SW480 (cell line): Measurements from ENCODE around the gene CPT1B.

Experiments
- DNase-seq: peaks from one replicate; pipeline ENCODE4 v3.0.0-alpha.2; 2016; ENCODE audit warnings: low spot score

The CPT1B gene

DNA sequence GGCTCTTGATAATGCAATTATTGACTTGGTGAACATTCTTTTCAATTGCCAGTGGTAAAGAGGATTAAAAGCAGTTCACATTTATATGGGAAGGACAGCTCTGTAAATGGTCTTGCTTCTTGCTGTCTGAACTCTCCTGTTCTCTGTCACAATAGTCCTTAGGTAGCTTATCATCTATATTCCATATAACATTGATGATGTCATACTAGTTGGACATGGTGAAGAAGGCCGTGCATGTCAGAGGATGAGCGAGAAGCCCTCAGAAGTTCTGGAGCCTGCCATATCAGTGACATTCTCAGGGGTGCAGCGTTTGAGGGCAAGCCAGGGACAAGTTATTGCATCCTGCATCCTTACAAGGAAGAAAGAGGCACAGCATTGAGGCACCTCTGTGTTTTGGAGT, 7.0 kb upstream of the CPT1B start:
- DNase-seq, result no peak

DNA sequence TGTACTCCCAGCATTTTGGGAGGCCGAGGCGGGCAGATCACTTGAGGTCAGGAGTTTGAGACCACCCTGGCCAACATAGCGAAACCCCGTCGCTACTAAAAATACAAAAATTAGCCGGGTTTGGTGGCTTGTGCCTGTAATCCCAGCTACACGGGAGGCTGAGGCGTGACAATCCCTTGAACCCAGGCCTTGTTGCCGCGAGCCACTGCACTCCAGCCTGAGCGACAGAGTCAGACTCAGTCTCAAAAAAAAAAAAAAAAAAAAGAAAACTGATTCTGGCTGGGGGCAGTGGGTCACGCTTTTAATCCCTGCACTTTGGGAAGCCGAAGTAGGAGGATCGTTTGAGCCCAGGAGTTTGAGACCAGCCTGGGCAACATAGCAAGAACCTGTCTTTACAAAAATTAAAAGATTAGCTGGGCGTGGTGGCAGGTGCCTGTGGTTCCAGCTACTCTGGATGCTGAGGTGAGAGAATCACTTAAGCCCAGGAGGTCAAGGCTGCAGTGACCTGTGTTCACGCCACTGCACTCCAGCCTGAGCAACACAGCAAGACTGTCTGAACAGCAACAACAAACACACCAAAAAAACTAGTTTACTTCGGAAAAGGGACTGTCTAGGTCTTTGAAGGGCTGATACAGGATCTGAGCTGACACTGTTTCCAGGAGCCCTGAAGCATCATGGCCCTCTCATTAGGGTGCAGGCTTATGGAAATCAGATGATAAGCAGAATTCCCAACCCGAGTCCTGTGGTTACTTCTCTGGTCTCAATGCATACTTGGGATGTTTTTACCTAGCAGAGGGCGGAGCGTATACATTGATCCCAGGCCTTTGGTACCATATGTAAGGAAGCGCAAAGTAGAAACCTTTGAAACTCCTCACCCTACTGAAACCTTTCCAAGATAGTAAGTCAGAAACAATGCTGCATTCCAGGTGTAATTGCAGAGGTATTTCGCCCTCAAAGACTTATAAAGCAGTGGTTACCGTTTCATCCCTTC, 6.2 kb upstream of the CPT1B start:
- peak; percentile 66 for DNase-seq

- no peak for DNase-seq
Observed at GRCh38 chr22:50583294-50583861, 5.2 kb upstream of the CPT1B start.

DNA sequence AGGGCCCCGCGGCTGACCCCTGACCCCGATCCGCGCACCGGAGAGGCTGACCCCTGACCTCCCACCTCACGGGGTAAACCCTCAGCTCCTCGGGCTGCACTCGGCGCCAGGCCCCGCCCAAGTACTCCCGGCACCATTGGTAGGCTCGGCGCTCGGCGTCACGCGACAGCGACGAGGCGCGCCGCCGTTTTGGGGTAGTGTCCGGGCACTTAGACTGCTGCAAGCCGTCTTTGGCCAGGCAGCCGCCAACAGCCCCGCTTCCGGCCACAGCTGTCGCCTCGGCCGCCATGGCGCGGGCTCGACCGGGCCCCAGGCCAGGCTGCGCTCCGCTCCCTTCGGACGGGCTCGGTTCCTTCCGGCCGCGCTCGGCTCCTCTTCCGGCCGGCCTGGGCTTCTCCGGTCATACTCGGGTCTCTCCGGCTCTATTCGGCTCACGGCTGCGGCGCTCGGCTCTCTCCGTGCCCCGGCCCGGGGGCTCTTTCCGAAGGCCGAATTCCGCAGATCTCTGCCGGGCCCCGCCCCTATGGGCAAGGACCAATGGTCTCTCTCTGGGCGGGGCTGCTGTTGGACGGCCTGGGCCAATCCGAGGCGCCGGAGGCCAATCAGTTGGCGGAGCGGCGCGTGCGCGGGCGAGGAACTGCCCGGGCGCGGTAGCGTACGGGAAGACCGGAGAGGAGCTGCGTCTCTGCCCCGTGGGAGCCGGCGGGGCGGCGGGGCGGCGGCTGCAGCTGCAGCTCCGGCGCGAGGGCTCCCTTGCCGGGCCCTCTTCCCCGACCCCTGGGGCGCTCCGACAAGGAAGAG, 4.5 kb upstream of the CPT1B start, which contains the start of gene CHKB:
TSS of gene CHKB (minus strand) at position 357 of the 801 bp plus-strand sequence. CDS start at position 289, 68 bp downstream.
- DNase-seq, result peak; percentile 96

GRCh38 chr22:50581950-50582492, 3.8 kb upstream of the CPT1B start:
- DNase-seq, result peak; percentile 27

GRCh38 chr22:50581031-50581949, 3.1 kb upstream of the CPT1B start:
- no peak for DNase-seq

DNA sequence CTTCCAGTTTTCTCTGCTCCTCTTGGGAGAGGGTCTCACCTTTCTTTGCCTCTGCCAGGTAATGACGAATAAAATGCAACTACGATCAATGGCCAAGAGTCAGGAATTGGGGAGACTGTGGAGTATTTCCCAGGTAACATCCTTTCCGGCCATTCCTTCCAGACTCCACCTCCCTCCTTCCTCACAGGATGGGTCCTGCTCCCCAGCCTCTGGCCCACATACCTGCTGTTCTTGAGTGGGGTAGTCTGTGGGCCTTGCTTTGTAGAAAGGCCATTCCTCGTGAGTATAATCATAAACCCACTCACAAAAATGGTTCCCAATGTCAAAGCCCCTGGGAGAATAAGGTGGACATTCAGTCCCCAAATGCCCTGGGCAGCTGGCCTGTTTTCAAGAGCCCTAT, 1.5 kb upstream of the CPT1B start:
- no peak for DNase-seq

GRCh38 chr22:50578776-50579310, 616 bp upstream of the CPT1B start:
- no peak for DNase-seq

- DNase-seq, result no peak
Observed at GRCh38 chr22:50577697-50577986, 585 bp downstream of the CPT1B start.

GRCh38 chr22:50576806-50577696, 1.2 kb downstream of the CPT1B start:
- DNase-seq, result no peak

GRCh38 chr22:50576070-50576469, 2.2 kb downstream of the CPT1B start:
- DNase-seq, result peak; percentile 59

DNA sequence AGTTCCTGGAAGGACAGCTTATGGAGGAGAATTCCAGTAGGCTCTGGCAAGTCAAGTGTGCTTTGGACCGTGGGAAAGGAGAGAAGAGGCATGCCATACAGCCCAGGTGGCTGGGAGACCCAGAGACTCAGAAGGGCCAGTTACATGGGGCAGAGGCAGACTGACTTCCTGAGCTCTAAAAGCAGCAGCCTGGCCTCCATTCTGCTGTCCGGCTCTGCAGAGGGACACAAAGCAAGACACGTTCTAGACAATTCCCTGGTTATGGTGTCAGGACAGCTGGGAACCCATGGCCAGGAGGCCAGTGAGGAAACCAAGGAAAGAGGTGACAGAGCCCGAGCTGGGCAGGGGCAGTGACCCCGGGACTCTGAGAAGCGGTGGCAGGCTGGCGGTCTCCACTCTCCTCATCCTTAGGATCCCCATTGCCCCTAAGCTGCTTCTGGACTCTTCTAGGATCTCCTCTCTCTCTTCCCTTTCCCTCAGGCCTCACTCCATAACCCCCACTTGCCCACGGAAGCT, 2.7 kb downstream of the CPT1B start:
- DNase-seq, result no peak

DNA sequence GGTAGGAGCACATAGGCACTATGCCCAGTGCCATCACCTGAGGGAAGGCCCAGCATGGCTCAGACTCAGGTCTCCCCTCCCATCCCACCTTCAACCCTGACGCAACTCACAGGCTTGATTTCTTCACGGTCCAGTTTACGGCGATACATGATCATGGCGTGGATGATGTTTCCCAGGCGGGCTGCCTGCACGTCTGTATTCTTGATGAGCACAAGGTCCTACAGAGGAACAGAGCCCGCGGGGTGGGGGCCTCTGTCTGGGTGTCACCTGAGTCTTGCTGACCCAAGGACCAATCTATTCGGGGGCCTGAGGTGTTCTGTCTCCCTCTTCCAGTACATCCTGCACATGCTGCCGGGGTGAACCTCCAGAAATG, 3.9 kb downstream of the CPT1B start:
- no peak for DNase-seq

GRCh38 chr22:50573491-50574382, 4.5 kb downstream of the CPT1B start:
- DNase-seq, result no peak

- DNase-seq, result no peak
Observed at GRCh38 chr22:50572965-50573364, 5.3 kb downstream of the CPT1B start.

- DNase-seq, result no peak
Observed at GRCh38 chr22:50571264-50572175, 6.7 kb downstream of the CPT1B start.

DNA sequence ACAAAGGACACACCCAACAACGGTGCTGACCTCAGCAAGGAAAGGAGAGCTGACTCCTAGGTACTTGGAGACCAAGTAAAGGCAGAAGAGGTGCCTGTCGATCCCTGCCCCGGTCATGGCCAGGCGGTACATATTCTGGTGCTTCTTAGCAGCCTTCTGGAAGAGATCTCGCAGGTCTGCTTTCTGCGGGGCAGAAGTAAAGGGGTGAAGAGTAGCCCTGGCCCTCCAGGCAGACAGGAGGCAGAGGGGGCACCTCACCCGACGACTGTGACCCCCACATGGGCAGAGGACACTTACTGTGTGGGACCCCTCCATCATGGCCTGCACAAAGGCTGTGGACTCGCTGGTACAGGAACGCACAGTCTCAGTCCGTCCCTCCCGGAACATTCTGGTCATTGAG, 7.4 kb downstream of the CPT1B start:
- DNase-seq, result no peak
